Breast epithelium (tissue), 4 donors: ENCODE results near the gene ASTN1. TPM values are rescaled to one million over a fixed set of nuclear protein-coding genes. Genes with fewer than 3 reads are reported as not detected.

Source experiments
- DNase-seq, 2 donors: peaks; one replicate each; pipeline ENCODE4 v3.0.0-alpha.2; 2019; ENCODE audit warnings: low spot score in 2 of 2
- H3K27ac ChIP-seq, 2 donors: fragments of 200-600 bp; sonication (generic) in 1 of 2; one replicate each; pipeline ENCODE4 v1.5.1; 2016 to 2019; ENCODE audit warnings: mild to moderate bottlenecking in 1 of 2
- H3K27me3 ChIP-seq, 2 donors: fragments of 200-600 bp; sonication (generic) in 1 of 2; one replicate each; pipeline versions ENCODE4 v1.5.1 to v1.6.0; 2017 to 2019; ENCODE audit warnings: control low read depth in 1 of 2, mild to moderate bottlenecking in 1 of 2
- H3K36me3 ChIP-seq: fragments of 200-600 bp; one replicate; pipeline ENCODE4 v1.5.1; 2019
- H3K4me1 ChIP-seq, 2 donors: fragments of 200-600 bp; sonication (generic); one replicate each; pipeline ENCODE4 v1.5.1; 2016 to 2019; ENCODE audit warnings: control low read depth in 1 of 2
- H3K4me3 ChIP-seq, 3 donors: fragments of 200-600 bp; sonication (generic); 1 replicate in 2 of 3; 2 replicates in 1 of 3; pipeline ENCODE4 v1.5.1; 2016 to 2019; ENCODE audit warnings: mild to moderate bottlenecking in 3 of 3, moderate library complexity in 2 of 3
- H3K9me3 ChIP-seq, 2 donors: fragments of 200-600 bp; sonication (generic) in 1 of 2; one replicate each; pipeline ENCODE4 v1.5.1; 2016 to 2019; ENCODE audit warnings: control low read depth in 1 of 2
- POLR2A ChIP-seq: fragments of 450-650 bp; IDR thresholded peaks from one replicate; pipeline ENCODE4 v1.6.1; 2016; ENCODE audit warnings: antibody characterized with exemption, mild to moderate bottlenecking, moderate library complexity
- POLR2AphosphoS5 ChIP-seq, 3 donors: sonication (generic); formaldehyde crosslinking; IDR thresholded peaks; one replicate each; pipeline ENCODE4 v1.6.1; 2017; ENCODE audit warnings: antibody characterized with exemption in 3 of 3
- intact Hi-C: fragments of 100-400 bp; cut with DNase I; formaldehyde crosslinking; loops from one replicate; pipeline ENCODE4 v1.15.1; 2023; ENCODE audit warnings: low total_unique reads
- total RNA-seq, 3 donors: library from RNA; depleted of rRNA; stranded (reverse); fragments of >200 nt; gene quantifications; one replicate each; pipeline ENCODE4 v1.1.0, GENCODE V29; 2016
- TF ChIP-seq, protein P1 (sequence below), 3 donors: fragments of 450-650 bp; IDR thresholded peaks; one replicate each; pipeline ENCODE4 v1.5.1; 2016 to 2017; ENCODE audit warnings: antibody characterized with exemption in 3 of 3, mild to moderate bottlenecking in 3 of 3, moderate library complexity in 3 of 3

ASTN1 gene
- total RNA-seq, 3 donors from 2014 or later, result 0.16 to 1.5 (median 0.33) TPM

GRCh38 chr1:177132141-177132540 lies 32.4 kb downstream of the ASTN1 start:
- intact Hi-C loops, result no loop called here
- no peak overlapping the region for H3K4me3 ChIP-seq
- DNase-seq, result no peak

DNA sequence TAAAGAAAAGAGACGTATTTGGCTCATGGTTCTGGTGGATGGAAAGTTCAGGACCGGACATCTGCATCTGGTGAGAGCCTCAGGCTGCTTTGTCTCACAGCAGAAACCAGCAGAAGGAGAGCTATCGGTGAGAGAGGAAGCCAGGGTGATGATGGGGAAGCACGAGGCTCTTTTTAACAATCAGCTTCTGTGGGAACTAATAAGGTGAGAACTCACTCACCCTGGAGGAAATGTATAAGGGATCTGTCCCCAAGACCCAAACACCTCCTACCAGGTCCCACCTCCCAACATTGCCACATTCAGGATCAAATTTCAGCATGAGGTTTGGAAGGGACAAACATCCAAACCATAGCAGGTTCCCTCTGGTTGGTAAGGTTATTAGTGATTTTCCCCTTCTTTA lies 32.8 kb downstream of the ASTN1 start:
- no peaks in the 10 kb centered on the region for H3K4me1 ChIP-seq
- no peaks in the 10 kb centered on the region for H3K9me3 ChIP-seq
- TF ChIP-seq POLR2A, result no peak
- no peak for TF ChIP-seq POLR2AphosphoS5 (IDR thresholded peaks at IDR 0.05)
- TF ChIP-seq, protein P1, sequence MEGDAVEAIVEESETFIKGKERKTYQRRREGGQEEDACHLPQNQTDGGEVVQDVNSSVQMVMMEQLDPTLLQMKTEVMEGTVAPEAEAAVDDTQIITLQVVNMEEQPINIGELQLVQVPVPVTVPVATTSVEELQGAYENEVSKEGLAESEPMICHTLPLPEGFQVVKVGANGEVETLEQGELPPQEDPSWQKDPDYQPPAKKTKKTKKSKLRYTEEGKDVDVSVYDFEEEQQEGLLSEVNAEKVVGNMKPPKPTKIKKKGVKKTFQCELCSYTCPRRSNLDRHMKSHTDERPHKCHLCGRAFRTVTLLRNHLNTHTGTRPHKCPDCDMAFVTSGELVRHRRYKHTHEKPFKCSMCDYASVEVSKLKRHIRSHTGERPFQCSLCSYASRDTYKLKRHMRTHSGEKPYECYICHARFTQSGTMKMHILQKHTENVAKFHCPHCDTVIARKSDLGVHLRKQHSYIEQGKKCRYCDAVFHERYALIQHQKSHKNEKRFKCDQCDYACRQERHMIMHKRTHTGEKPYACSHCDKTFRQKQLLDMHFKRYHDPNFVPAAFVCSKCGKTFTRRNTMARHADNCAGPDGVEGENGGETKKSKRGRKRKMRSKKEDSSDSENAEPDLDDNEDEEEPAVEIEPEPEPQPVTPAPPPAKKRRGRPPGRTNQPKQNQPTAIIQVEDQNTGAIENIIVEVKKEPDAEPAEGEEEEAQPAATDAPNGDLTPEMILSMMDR (IDR thresholded peaks at IDR 0.05), result no peak
- no peaks in the 10 kb centered on the region for H3K36me3 ChIP-seq
- no peak for DNase-seq
- intact Hi-C loops, result no loop called here
- H3K27ac ChIP-seq, result no peak overlapping the region
- H3K27me3 ChIP-seq, result no peaks in the 10 kb centered on the region
- no peak overlapping the region for H3K4me3 ChIP-seq

More at GRCh38 chr1:177132141-177132540, 32.4 kb downstream of the ASTN1 start:
- Histone ChIP-seq H3K27ac (no peak overlapping the region), H3K36me3 (no peaks in the 10 kb centered on the region), H3K9me3 (no peaks in the 10 kb centered on the region), H3K4me1 (no peaks in the 10 kb centered on the region), H3K27me3 (no peaks in the 10 kb centered on the region)
- no peak for TF ChIP-seq POLR2AphosphoS5 (IDR thresholded peaks at IDR 0.05)
- no peak for TF ChIP-seq POLR2A
- TF ChIP-seq, protein P1 (IDR thresholded peaks at IDR 0.05), result no peak

GRCh38 chr1:177130451-177130945 lies 34.0 kb downstream of the ASTN1 start:
- intact Hi-C loops, result no loop called here
- Histone ChIP-seq H3K4me1 (no peaks in the 10 kb centered on the region), H3K36me3 (no peaks in the 10 kb centered on the region), H3K9me3 (no peaks in the 10 kb centered on the region), H3K27ac (no peak overlapping the region), H3K27me3 (no peaks in the 10 kb centered on the region), H3K4me3 (no peak overlapping the region)
- no peak for DNase-seq
- TF ChIP-seq, protein P1 (IDR thresholded peaks at IDR 0.05), result no peak
- TF ChIP-seq POLR2AphosphoS5 (IDR thresholded peaks at IDR 0.05), result no peak
- TF ChIP-seq POLR2A, result no peak

GRCh38 chr1:177128665-177129281 lies 35.7 kb downstream of the ASTN1 start:
- Histone ChIP-seq H3K36me3 (no peaks in the 10 kb centered on the region), H3K4me3 (no peak overlapping the region), H3K27me3 (no peaks in the 10 kb centered on the region), H3K9me3 (no peaks in the 10 kb centered on the region), H3K27ac (no peak overlapping the region), H3K4me1 (no peaks in the 10 kb centered on the region)
- no peak for DNase-seq
- TF ChIP-seq POLR2A, result no peak
- TF ChIP-seq, protein P1 (IDR thresholded peaks at IDR 0.05), result no peak
- TF ChIP-seq POLR2AphosphoS5 (IDR thresholded peaks at IDR 0.05), result no peak
- intact Hi-C loops, result no loop called here

- intact Hi-C loops, result no loop called here
Measured at GRCh38 chr1:177126267-177126666, 38.2 kb downstream of the ASTN1 start.

More at GRCh38 chr1:177126267-177126666, 38.2 kb downstream of the ASTN1 start:
- Histone ChIP-seq H3K9me3 (no peaks in the 10 kb centered on the region), H3K4me3 (no peak overlapping the region), H3K36me3 (no peaks in the 10 kb centered on the region), H3K27ac (no peak overlapping the region), H3K27me3 (no peaks in the 10 kb centered on the region), H3K4me1 (no peaks in the 10 kb centered on the region)
- no peak for DNase-seq
- TF ChIP-seq POLR2A, result no peak
- TF ChIP-seq POLR2AphosphoS5 (IDR thresholded peaks at IDR 0.05), result no peak
